GM21825 (cell line): Measurements from ENCODE around the gene PALB2.

Experiments
- ATAC-seq: cut with Tn5 transposase; IDR thresholded peaks from one replicate; pipeline ENCODE4 v1.9.1; 2021; ENCODE audit warnings: mild to moderate bottlenecking, moderate library complexity; ENCODE audit not compliant: unreplicated experiment

PALB2 gene

DNA sequence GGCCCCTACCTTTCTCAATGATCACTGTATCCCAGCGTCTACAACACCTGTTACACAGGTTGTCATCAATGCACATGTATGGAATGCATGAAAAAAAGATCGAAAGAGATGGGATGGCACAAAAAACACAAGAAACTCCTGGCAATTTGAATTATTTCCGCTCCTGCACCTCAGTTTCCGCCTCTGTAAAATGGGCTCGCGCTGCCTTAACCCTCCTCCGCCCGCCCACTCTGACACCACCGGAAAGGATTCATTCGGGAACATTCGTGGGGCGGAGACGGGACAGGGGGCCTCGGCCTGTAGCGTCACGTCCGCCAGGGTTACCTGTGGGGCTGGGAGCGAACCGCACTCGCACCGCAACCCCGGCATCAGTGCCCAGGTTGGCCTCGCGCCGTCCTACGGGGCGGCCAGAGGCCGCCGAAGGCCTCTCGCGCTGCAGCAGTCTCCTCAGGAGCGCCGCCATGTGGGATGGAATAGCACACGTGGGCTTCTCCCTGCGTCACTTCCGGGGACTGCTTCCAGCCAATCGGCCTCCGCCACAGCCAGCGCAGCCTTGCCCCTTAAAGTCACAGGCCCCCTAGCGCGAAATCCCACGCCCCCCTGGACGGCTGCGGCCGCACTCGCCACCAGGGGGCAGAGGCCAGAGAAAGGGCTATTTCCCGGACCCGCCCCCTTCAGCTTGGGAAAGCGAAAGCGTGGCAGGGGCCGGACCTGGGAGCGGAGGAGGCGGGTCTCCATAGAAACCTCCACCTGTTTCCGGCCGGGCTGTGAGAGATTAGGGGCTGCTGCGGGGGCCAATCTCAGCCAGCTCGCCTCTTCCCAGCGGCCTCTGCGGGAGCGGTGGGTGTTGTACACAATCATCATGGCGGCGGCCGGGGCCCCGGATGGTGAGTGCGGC lies 84.0 kb downstream of the PALB2 start, which contains the start of the genes EARS2 and UBFD1:
Gene EARS2 (minus strand): TSS at position 470 of the 898 bp plus-strand sequence. CDS start 7 bp downstream, at position 463.
Gene UBFD1 (plus strand): TSS at position 847 of the 898 bp plus-strand sequence. CDS start 16 bp downstream, at position 863.
- peak; percentile 85 for ATAC-seq

DNA sequence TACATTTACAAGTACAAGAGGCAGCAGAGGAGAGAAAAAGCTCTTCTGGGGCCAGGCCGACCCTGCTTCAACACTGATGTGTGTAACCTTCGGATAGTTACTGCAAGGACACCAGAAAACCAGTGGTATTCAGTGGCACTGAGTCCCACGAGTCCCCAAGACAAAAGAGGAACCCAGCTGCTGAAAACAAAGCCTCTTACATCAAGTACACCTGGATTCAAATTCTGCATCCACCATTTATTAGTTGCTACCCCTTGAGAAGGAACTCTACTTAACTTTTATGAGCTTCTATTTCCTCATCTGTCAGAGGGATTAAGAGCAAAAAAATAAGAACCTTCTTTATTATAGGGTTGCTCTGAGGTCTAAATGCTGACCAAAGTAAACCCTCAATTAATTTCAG lies 86.6 kb downstream of the PALB2 start:
- ATAC-seq, result no peak
